Esophagus muscularis mucosa (tissue), 4 donors: ENCODE results near the gene BRINP1. TPM values are rescaled to one million over a fixed set of nuclear protein-coding genes. Genes with fewer than 3 reads are reported as not detected.
A peak's percentile ranks its signal among the peaks of the same experiment; 100 is the strongest.

Experiments
- DNase-seq: peaks from one replicate; pipeline ENCODE4 v3.0.0-alpha.2; 2017; ENCODE audit errors: extremely low spot score
- H3K27ac ChIP-seq, 4 donors: fragments of 200-600 bp; sonication (generic); replicated peaks in 1 of 4; 1 replicate in 3 of 4; 2 replicates in 1 of 4; pipeline ENCODE4 v1.5.1; 2016 to 2019; ENCODE audit warnings: mild to moderate bottlenecking in 1 of 4
- H3K27me3 ChIP-seq, 4 donors: fragments of 200-600 bp; sonication (generic); one replicate each; pipeline versions ENCODE4 v1.5.1 to v1.6.0; 2016 to 2019
- H3K36me3 ChIP-seq, 4 donors: fragments of 200-600 bp; sonication (generic); one replicate each; pipeline ENCODE4 v1.5.1; 2016 to 2019
- H3K4me1 ChIP-seq, 4 donors: fragments of 200-600 bp; sonication (generic); one replicate each; pipeline ENCODE4 v1.5.1; 2016 to 2019
- H3K4me3 ChIP-seq, 4 donors: fragments of 200-600 bp; sonication (generic); 1 replicate in 2 of 4; 2 replicates in 2 of 4; pipeline ENCODE4 v1.5.1; 2016 to 2019; ENCODE audit warnings: mild to moderate bottlenecking in 4 of 4, moderate library complexity in 1 of 4
- H3K9me3 ChIP-seq, 4 donors: fragments of 200-600 bp; sonication (generic); 1 replicate in 3 of 4; 2 replicates in 1 of 4; pipeline ENCODE4 v1.5.1; 2016 to 2019
- EP300 ChIP-seq: sonication (generic); formaldehyde crosslinking; IDR thresholded peaks from one replicate; pipeline ENCODE4 v1.6.1; 2017; ENCODE audit warnings: antibody characterized with exemption
- POLR2A ChIP-seq: fragments of 450-650 bp; IDR thresholded peaks from one replicate; pipeline ENCODE4 v1.6.1; 2017; ENCODE audit warnings: antibody characterized with exemption, moderate library complexity, mild to moderate bottlenecking, low read depth
- POLR2AphosphoS5 ChIP-seq, 2 donors: sonication (generic); formaldehyde crosslinking; IDR thresholded peaks; one replicate each; pipeline ENCODE4 v1.6.1; 2017; ENCODE audit warnings: antibody characterized with exemption in 2 of 2
- WGBS: methylation state at CpG from one replicate; pipeline ENCODE4 v1.1.5; 2018; 5-methylcytosine and 5-hydroxymethylcytosine counted together
- intact Hi-C: fragments of 100-400 bp; cut with DNase I; formaldehyde crosslinking; loops from one replicate; pipeline ENCODE4 v1.15.1; 2023
- total RNA-seq, 4 donors: library from RNA; depleted of rRNA; stranded (reverse); fragments of >200 nt; gene quantifications; one replicate each; pipeline versions ENCODE4 v1.1.0 to v1.2.1, GENCODE V29; 2016
- TF ChIP-seq, protein P1 (sequence below), 3 experiments: fragments of 200-600 bp in 2 of 3; fragments of 450-650 bp in 1 of 3; sonication (generic) in 2 of 3; IDR thresholded peaks; one replicate each; pipeline ENCODE4 v1.5.1; 2017 to 2019; ENCODE audit warnings: antibody characterized with exemption in 3 of 3, mild to moderate bottlenecking in 2 of 3, moderate library complexity in 1 of 3

BRINP1 gene
- total RNA-seq, 4 donors from 2014 or later, result not detected

- TF ChIP-seq POLR2AphosphoS5 (IDR thresholded peaks at IDR 0.05) (no peak), EP300 (no peak), POLR2A (no peak)
- TF ChIP-seq, protein P1, sequence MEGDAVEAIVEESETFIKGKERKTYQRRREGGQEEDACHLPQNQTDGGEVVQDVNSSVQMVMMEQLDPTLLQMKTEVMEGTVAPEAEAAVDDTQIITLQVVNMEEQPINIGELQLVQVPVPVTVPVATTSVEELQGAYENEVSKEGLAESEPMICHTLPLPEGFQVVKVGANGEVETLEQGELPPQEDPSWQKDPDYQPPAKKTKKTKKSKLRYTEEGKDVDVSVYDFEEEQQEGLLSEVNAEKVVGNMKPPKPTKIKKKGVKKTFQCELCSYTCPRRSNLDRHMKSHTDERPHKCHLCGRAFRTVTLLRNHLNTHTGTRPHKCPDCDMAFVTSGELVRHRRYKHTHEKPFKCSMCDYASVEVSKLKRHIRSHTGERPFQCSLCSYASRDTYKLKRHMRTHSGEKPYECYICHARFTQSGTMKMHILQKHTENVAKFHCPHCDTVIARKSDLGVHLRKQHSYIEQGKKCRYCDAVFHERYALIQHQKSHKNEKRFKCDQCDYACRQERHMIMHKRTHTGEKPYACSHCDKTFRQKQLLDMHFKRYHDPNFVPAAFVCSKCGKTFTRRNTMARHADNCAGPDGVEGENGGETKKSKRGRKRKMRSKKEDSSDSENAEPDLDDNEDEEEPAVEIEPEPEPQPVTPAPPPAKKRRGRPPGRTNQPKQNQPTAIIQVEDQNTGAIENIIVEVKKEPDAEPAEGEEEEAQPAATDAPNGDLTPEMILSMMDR (IDR thresholded peaks at IDR 0.05), result no peak
- Histone ChIP-seq H3K4me1 (no peaks in the 10 kb centered on the region), H3K9me3 (no peaks in the 10 kb centered on the region), H3K27ac (no peak overlapping the region), H3K27me3 (peaks cover 0 to 14% (median 2%) of the 10 kb centered on the region in 4 donors), H3K36me3 (no peaks in the 10 kb centered on the region), H3K4me3 (no peak overlapping the region)
- 83% methylated on average over 13 of the region's 13 CpGs for WGBS
- intact Hi-C loops, result no loop called here
- DNase-seq, result peak; percentile 72
These were observed 66.1 kb downstream of the BRINP1 start for GRCh38 chr9:119302988-119303698.

GRCh38 chr9:119298076-119298853, 71.0 kb downstream of the BRINP1 start:
- H3K4me3 ChIP-seq, result no peak overlapping the region
- no peaks in the 10 kb centered on the region for H3K27me3 ChIP-seq
- TF ChIP-seq POLR2A, result no peak
- TF ChIP-seq, protein P1 (IDR thresholded peaks at IDR 0.05), result no peak
- no peak for TF ChIP-seq POLR2AphosphoS5 (IDR thresholded peaks at IDR 0.05)
- TF ChIP-seq EP300, result no peak
- H3K27ac ChIP-seq, result no peak overlapping the region
- H3K4me1 ChIP-seq, result no peaks in the 10 kb centered on the region
- no peaks in the 10 kb centered on the region for H3K36me3 ChIP-seq
- intact Hi-C loops, result no loop called here
- WGBS, result 57% methylated on average over 3 of the region's 3 CpGs
- no peaks in the 10 kb centered on the region for H3K9me3 ChIP-seq
- no peak for DNase-seq

GRCh38 chr9:119291554-119291953, 77.7 kb downstream of the BRINP1 start:
- no peak overlapping the region for H3K4me3 ChIP-seq
- 54% methylated on average over 1 of the region's 1 CpG for WGBS
- peak; percentile 14 for DNase-seq
- intact Hi-C loops, result no loop called here
- H3K9me3 ChIP-seq, result no peaks in the 10 kb centered on the region
- no peaks in the 10 kb centered on the region for H3K4me1 ChIP-seq
- no peak overlapping the region for H3K27ac ChIP-seq
- H3K27me3 ChIP-seq, result peaks cover 0 to 2% (median 0%) of the 10 kb centered on the region in 4 donors
- H3K36me3 ChIP-seq, result no peaks in the 10 kb centered on the region
- no peak for TF ChIP-seq EP300

DNA sequence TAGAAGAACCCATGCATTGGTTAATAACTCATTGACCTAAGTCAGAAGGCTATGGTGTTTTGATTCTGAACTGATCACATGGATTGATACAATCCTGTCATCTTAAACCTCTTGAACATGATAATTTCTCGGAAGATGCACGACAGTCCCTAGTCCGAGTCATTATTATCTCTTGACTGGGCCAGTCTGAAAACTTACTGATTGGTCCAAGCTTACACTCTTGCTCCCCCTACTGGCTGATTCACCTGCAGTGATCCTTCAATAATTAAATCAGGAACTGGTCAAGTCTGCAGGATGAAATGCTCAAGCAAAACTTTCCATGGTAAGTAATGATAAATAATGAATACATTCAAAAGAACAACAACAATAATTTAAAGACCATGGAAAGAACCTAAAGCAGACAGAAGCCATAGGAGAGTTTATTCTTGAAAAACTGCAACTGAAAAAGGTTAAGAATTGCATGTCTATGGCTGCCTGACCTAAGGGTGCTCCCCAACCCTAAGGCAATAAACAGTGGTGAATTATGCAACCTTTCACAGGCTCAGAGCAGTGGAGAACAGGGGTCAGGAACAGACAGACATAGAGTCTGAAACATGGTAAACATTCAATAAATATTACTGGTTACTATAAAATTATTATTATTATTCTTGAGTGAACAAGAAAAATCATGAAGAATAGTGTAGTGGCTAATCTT, 79.3 kb downstream of the BRINP1 start:
- no peaks in the 10 kb centered on the region for H3K36me3 ChIP-seq
- no peaks in the 10 kb centered on the region for H3K4me1 ChIP-seq
- no peak overlapping the region for H3K4me3 ChIP-seq
- no peak overlapping the region for H3K27ac ChIP-seq
- WGBS, result 43% methylated on average over 3 of the region's 3 CpGs
- peaks cover 0 to 8% (median 0%) of the 10 kb centered on the region in 4 donors for H3K27me3 ChIP-seq
- intact Hi-C loops, result loop anchor here (2.0 kb wide), 1 partner anchor 461 kb away; no protein-coding TSS in a partner anchor
- no peak for TF ChIP-seq POLR2A
- TF ChIP-seq, protein P1 (IDR thresholded peaks at IDR 0.05), result peak; percentile 79 to 89 (median 82)
- no peaks in the 10 kb centered on the region for H3K9me3 ChIP-seq
- DNase-seq, result no peak
